ENCODE results near the gene ROBO1. TPM values are rescaled to one million over a fixed set of nuclear protein-coding genes. Genes with fewer than 3 reads are reported as not detected.
"Not testable (repeated sequence)": the region's sequence is repeated elsewhere in the genome, so short reads cannot be mapped to it uniquely, and the experiment has no call there.

ROBO1 gene
- 10 to 100 TPM in 1 of 2 donors, 1 to 10 TPM in 1; 4.7 to 12.0 TPM for polyA plus RNA-seq

DNA sequence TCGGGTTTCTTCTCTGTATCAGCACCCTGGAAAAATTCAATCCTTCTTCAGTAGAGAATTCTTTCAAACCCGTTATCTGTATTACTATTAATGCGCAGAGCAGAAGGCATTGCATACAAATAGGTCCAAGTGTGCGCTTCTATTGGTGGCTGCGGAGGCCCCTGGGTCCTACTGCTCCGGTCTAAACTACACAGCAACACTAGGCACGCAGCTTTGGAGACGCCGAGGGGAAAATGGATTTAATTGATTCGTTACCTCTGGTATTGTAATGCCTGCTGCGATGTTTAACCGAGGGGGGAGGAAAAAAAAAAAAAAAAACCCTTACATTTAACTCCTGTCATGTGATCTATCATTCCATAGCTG lies at the start of gene ROBO1:
Gene ROBO1, minus strand, starts transcription at position 94 of the 363 bp plus-strand sequence.
- H3K4me1 ChIP-seq (ENCODE audit: control insufficient read depth in 2 of 2, insufficient read depth in 2 of 2, low read length in 1 of 2) = no peaks in the 10 kb centered on the region
- H3K9me3 ChIP-seq (ENCODE audit: control insufficient read depth in 2 of 2, insufficient read depth in 1 of 2, low read depth in 1 of 2, low read length in 1 of 2) = peaks cover 2% of the 10 kb centered on the region in 2 donors
- no peaks in the 10 kb centered on the region for H3K36me3 ChIP-seq (ENCODE audit: control insufficient read depth in 2 of 2, insufficient read depth in 2 of 2, low read length in 1 of 2)
- H3K27me3 ChIP-seq (ENCODE audit: control insufficient read depth in 1 of 2, insufficient read depth in 2 of 2, low read length in 2 of 2) = no peaks in the 10 kb centered on the region
- no peak within 1 kb of the TSS for H3K27ac ChIP-seq (ENCODE audit: low read depth in 2 of 2, low read length in 1 of 2)
- WGBS, 2 donors = 5 to 6% methylated on average over 12 of the region's 12 CpGs
- no peak within 1 kb of the TSS for H3K4me3 ChIP-seq (ENCODE audit: low read depth in 1 of 2, low read length in 2 of 2)

DNA sequence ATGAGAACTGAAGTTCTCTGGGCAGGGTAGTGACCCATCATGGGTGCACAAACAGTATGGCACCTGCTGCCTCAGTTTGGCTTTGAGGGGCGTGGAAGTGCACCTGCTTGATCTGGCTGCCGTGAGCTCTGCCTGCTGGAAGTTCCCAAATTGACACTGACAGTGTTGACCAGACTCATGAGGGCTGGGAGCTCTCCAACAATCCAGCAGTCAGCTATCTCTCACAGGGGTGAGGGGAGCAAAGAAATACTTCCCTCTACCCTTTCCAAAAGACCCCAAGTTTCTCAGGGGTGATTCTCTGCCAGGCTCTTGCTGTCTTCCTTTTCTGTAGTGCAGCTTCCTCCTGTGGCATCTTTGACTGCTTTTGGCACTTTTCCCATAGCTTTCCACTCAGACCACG lies 49.4 kb upstream of the ROBO1 start:
- no peak overlapping the region for H3K4me3 ChIP-seq (ENCODE audit: low read depth in 1 of 2, low read length in 2 of 2)
- 55 to 62% methylated on average over 3 of the region's 3 CpGs for WGBS, 2 donors

DNA sequence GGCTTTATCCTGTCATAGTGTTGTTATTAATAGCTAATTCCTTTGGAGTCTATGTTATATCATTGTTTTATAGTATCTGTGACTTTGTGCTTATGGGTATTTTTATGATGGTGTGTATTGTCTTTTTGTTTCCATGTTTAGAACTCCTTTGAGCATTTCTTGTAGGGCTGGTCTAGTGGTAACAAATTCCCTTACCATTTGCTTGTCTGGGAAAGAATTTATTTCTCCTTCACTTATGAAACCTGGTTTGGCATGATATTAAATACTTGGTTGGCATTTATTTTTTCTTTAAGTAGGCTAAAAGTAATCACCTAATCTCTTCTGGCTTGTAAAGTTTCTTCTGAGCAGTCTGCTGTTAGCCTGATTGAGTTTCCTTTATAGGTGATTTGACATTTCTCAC lies 47.7 kb upstream of the ROBO1 start:
- Histone ChIP-seq H3K27me3 (ENCODE audit: control insufficient read depth in 1 of 2, insufficient read depth in 2 of 2, low read length in 2 of 2) (no peaks in the 10 kb centered on the region), H3K4me3 (ENCODE audit: low read depth in 1 of 2, low read length in 2 of 2) (no peak overlapping the region), H3K9me3 (ENCODE audit: control insufficient read depth in 2 of 2, insufficient read depth in 1 of 2, low read depth in 1 of 2, low read length in 1 of 2) (no peaks in the 10 kb centered on the region), H3K36me3 (ENCODE audit: control insufficient read depth in 2 of 2, insufficient read depth in 2 of 2, low read length in 1 of 2) (no peaks in the 10 kb centered on the region), H3K27ac (ENCODE audit: low read depth in 2 of 2, low read length in 1 of 2) (no peak overlapping the region), H3K4me1 (ENCODE audit: control insufficient read depth in 2 of 2, insufficient read depth in 2 of 2, low read length in 1 of 2) (no peaks in the 10 kb centered on the region)

More for the DNA sequence above, 49.4 kb upstream of the ROBO1 start:
- Histone ChIP-seq H3K36me3 (ENCODE audit: control insufficient read depth in 2 of 2, insufficient read depth in 2 of 2, low read length in 1 of 2) (no peaks in the 10 kb centered on the region), H3K27me3 (ENCODE audit: control insufficient read depth in 1 of 2, insufficient read depth in 2 of 2, low read length in 2 of 2) (no peaks in the 10 kb centered on the region), H3K4me1 (ENCODE audit: control insufficient read depth in 2 of 2, insufficient read depth in 2 of 2, low read length in 1 of 2) (no peaks in the 10 kb centered on the region), H3K27ac (ENCODE audit: low read depth in 2 of 2, low read length in 1 of 2) (no peak overlapping the region), H3K9me3 (ENCODE audit: control insufficient read depth in 2 of 2, insufficient read depth in 1 of 2, low read depth in 1 of 2, low read length in 1 of 2) (no peaks in the 10 kb centered on the region)

DNA sequence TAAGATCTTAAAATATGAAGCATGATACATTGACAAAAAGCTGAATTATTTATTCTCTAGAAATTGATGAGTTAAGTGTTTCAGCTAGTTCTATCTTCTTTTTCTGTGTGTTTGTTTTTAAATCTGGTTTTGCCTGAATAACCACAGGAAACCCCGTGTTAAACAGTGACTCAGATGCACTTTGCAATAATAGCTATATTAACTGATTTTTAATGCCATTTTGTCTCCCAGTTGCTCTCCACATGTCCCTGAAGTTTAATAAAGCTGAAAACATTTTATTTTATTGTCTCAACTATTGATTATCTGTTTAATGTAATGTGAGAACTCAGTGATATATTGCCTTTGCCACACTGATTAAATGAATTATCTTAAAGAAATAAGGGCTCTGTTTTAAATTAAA lies 42.8 kb upstream of the ROBO1 start:
- no peaks in the 10 kb centered on the region for H3K27me3 ChIP-seq (ENCODE audit: control insufficient read depth in 1 of 2, insufficient read depth in 2 of 2, low read length in 2 of 2)
- no peaks in the 10 kb centered on the region for H3K36me3 ChIP-seq (ENCODE audit: control insufficient read depth in 2 of 2, insufficient read depth in 2 of 2, low read length in 1 of 2)
- H3K4me1 ChIP-seq (ENCODE audit: control insufficient read depth in 2 of 2, insufficient read depth in 2 of 2, low read length in 1 of 2) = no peaks in the 10 kb centered on the region
- no peak overlapping the region for H3K4me3 ChIP-seq (ENCODE audit: low read depth in 1 of 2, low read length in 2 of 2)
- no peaks in the 10 kb centered on the region for H3K9me3 ChIP-seq (ENCODE audit: control insufficient read depth in 2 of 2, insufficient read depth in 1 of 2, low read depth in 1 of 2, low read length in 1 of 2)
- WGBS, 2 donors = 15 to 17% methylated on average over 1 of the region's 1 CpG
- H3K27ac ChIP-seq (ENCODE audit: low read depth in 2 of 2, low read length in 1 of 2) = no peak overlapping the region

DNA sequence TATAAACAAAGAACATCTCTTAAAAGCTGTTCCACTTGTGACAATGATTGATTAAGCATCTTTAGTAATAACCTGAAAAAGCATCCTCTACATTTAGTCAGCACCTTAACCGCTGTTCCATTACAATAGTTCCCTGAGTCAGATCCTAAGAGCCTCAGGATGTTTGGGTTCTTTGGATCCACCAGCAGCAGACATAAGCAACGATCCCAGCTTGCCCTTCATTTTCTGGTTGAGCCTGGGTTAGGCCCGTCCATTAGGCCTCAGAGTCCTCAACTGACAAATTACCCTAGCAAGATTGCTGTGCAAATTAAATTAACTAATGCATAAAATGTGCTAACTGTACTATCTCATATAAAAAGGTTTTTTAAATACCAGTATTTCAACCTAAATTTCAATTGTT lies 42.3 kb upstream of the ROBO1 start:
- Histone ChIP-seq H3K27ac (ENCODE audit: low read depth in 2 of 2, low read length in 1 of 2) (no peak overlapping the region), H3K4me1 (ENCODE audit: control insufficient read depth in 2 of 2, insufficient read depth in 2 of 2, low read length in 1 of 2) (no peaks in the 10 kb centered on the region), H3K36me3 (ENCODE audit: control insufficient read depth in 2 of 2, insufficient read depth in 2 of 2, low read length in 1 of 2) (no peaks in the 10 kb centered on the region), H3K27me3 (ENCODE audit: control insufficient read depth in 1 of 2, insufficient read depth in 2 of 2, low read length in 2 of 2) (no peaks in the 10 kb centered on the region), H3K9me3 (ENCODE audit: control insufficient read depth in 2 of 2, insufficient read depth in 1 of 2, low read depth in 1 of 2, low read length in 1 of 2) (no peaks in the 10 kb centered on the region), H3K4me3 (ENCODE audit: low read depth in 1 of 2, low read length in 2 of 2) (no peak overlapping the region)
- 75 to 79% methylated on average over 3 of the region's 3 CpGs for WGBS, 2 donors

DNA sequence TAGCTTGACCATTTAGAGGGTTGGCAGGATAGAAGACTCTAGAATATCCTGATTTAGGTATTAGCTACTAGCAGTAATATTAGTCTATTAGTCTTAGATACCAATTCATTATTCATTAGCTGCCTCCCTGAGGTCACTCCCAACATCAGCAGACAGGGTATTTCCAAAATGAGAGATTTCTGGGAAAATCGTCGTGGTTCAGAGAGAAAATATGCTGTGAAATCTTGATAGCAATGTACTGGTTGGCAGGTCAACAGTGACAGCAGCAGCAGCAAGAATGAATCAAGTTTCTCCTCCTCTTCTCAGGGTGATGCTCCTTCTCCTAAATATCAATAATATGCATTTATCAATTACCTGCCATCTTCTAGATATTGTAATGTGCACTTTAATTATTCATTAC lies 41.3 kb upstream of the ROBO1 start:
- WGBS, 2 donors = 66 to 73% methylated on average over 2 of the region's 2 CpGs
- Histone ChIP-seq H3K27me3 (ENCODE audit: control insufficient read depth in 1 of 2, insufficient read depth in 2 of 2, low read length in 2 of 2) (no peaks in the 10 kb centered on the region), H3K4me3 (ENCODE audit: low read depth in 1 of 2, low read length in 2 of 2) (no peak overlapping the region), H3K4me1 (ENCODE audit: control insufficient read depth in 2 of 2, insufficient read depth in 2 of 2, low read length in 1 of 2) (no peaks in the 10 kb centered on the region), H3K36me3 (ENCODE audit: control insufficient read depth in 2 of 2, insufficient read depth in 2 of 2, low read length in 1 of 2) (no peaks in the 10 kb centered on the region), H3K27ac (ENCODE audit: low read depth in 2 of 2, low read length in 1 of 2) (no peak overlapping the region), H3K9me3 (ENCODE audit: control insufficient read depth in 2 of 2, insufficient read depth in 1 of 2, low read depth in 1 of 2, low read length in 1 of 2) (no peaks in the 10 kb centered on the region)

DNA sequence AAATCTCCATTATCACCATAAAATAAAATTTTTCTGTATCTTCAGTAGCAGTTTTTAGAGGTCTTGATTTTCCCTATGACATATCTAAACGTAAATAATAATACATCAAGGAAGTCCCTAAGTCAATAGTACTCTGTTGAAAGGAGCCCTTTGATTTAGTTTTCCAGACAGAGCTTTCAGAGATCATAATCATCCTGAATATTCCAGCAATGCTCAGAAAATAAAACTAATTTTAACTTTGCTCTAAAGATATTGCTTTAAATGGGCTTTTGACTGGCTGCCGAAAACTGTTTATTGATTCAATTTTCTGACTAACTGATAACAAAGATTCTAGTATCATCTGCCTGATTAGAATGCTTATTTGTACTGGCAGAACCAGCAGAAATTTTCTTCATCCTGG lies 40.7 kb upstream of the ROBO1 start:
- H3K36me3 ChIP-seq (ENCODE audit: control insufficient read depth in 2 of 2, insufficient read depth in 2 of 2, low read length in 1 of 2) = no peaks in the 10 kb centered on the region
- no peak overlapping the region for H3K4me3 ChIP-seq (ENCODE audit: low read depth in 1 of 2, low read length in 2 of 2)
- no peak overlapping the region for H3K27ac ChIP-seq (ENCODE audit: low read depth in 2 of 2, low read length in 1 of 2)
- WGBS, 2 donors = 47 to 57% methylated on average over 2 of the region's 2 CpGs
- H3K9me3 ChIP-seq (ENCODE audit: control insufficient read depth in 2 of 2, insufficient read depth in 1 of 2, low read depth in 1 of 2, low read length in 1 of 2) = no peaks in the 10 kb centered on the region
- no peaks in the 10 kb centered on the region for H3K4me1 ChIP-seq (ENCODE audit: control insufficient read depth in 2 of 2, insufficient read depth in 2 of 2, low read length in 1 of 2)
- no peaks in the 10 kb centered on the region for H3K27me3 ChIP-seq (ENCODE audit: control insufficient read depth in 1 of 2, insufficient read depth in 2 of 2, low read length in 2 of 2)

DNA sequence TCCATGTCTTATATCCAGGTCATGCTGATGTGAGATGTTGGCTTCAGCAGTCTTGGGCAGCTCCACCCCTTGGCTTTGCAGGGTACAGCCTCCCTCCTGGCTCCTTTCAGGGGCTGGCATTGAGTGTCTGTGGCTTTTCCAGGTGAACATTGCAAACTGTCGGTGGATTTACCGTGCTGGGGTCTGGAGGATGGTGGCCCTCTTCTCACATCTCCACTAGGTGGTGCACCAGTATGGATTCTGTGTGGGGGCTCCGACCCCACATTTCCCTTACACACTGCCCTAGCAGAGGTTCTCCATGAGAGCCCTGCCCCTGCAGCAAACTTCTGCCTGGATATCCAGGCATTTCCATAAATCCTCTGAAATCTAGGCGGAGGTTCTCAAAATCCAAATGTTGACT lies 22.4 kb upstream of the ROBO1 start:
- not testable (repeated sequence) for H3K4me3 ChIP-seq (ENCODE audit: low read depth in 1 of 2, low read length in 2 of 2)
- 79 to 86% methylated on average over 4 of the region's 4 CpGs for WGBS, 2 donors

DNA sequence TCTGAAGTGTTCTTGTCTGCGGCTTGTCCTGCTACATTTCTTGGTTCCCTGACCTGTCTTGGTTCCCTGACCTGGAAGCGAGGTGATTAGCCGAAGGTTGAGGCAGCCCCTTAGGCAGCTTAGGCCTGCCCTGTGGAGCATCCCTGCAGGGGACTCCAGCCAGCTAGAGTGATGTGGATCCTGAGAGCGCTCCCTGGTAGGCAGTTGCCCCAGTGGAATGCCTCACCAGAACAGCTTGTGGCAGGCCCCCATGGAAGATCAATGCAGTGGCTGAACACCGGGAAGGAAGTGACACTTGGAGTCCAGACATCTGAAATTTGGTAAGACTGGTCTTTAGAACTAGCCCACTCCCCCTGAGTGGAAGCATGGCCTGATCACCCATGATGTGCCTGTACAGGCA lies 5.5 kb upstream of the ROBO1 start:
- no peak overlapping the region for H3K4me3 ChIP-seq (ENCODE audit: low read depth in 1 of 2, low read length in 2 of 2)
- no peaks in the 10 kb centered on the region for H3K36me3 ChIP-seq (ENCODE audit: control insufficient read depth in 2 of 2, insufficient read depth in 2 of 2, low read length in 1 of 2)
- no peak overlapping the region for H3K27ac ChIP-seq (ENCODE audit: low read depth in 2 of 2, low read length in 1 of 2)
- no peaks in the 10 kb centered on the region for H3K4me1 ChIP-seq (ENCODE audit: control insufficient read depth in 2 of 2, insufficient read depth in 2 of 2, low read length in 1 of 2)
- H3K27me3 ChIP-seq (ENCODE audit: control insufficient read depth in 1 of 2, insufficient read depth in 2 of 2, low read length in 2 of 2) = no peaks in the 10 kb centered on the region
- H3K9me3 ChIP-seq (ENCODE audit: control insufficient read depth in 2 of 2, insufficient read depth in 1 of 2, low read depth in 1 of 2, low read length in 1 of 2) = no peaks in the 10 kb centered on the region
- WGBS, 2 donors = 90 to 92% methylated on average over 5 of the region's 5 CpGs

More for the DNA sequence above, 22.4 kb upstream of the ROBO1 start:
- not testable (repeated sequence) for H3K36me3 ChIP-seq (ENCODE audit: control insufficient read depth in 2 of 2, insufficient read depth in 2 of 2, low read length in 1 of 2); H3K9me3 ChIP-seq (ENCODE audit: control insufficient read depth in 2 of 2, insufficient read depth in 1 of 2, low read depth in 1 of 2, low read length in 1 of 2); H3K27ac ChIP-seq (ENCODE audit: low read depth in 2 of 2, low read length in 1 of 2); H3K4me1 ChIP-seq (ENCODE audit: control insufficient read depth in 2 of 2, insufficient read depth in 2 of 2, low read length in 1 of 2); H3K27me3 ChIP-seq (ENCODE audit: control insufficient read depth in 1 of 2, insufficient read depth in 2 of 2, low read length in 2 of 2)

DNA sequence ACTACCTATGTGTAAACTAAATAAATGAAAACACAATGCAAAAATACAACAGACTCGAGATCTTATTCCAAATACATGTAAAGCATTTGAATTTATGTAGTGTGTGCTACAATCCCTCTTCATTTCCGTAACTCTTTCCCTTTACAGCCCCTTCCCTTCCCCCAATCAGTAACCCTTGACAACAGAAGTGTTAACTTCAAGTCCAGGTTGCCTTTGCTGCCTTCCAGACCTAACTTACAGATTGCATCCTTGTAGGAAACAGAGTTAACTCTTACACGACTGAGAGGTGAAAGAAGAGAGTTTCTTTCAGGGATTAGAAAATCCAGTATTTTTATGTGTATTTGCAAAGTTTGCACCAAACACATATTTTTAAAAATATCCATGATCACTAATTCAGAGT lies 1.4 kb upstream of the ROBO1 start:
- no peaks in the 10 kb centered on the region for H3K36me3 ChIP-seq (ENCODE audit: control insufficient read depth in 2 of 2, insufficient read depth in 2 of 2, low read length in 1 of 2)
- no peak overlapping the region for H3K27ac ChIP-seq (ENCODE audit: low read depth in 2 of 2, low read length in 1 of 2)
- H3K4me1 ChIP-seq (ENCODE audit: control insufficient read depth in 2 of 2, insufficient read depth in 2 of 2, low read length in 1 of 2) = no peaks in the 10 kb centered on the region
- no peak overlapping the region for H3K4me3 ChIP-seq (ENCODE audit: low read depth in 1 of 2, low read length in 2 of 2)
- H3K9me3 ChIP-seq (ENCODE audit: control insufficient read depth in 2 of 2, insufficient read depth in 1 of 2, low read depth in 1 of 2, low read length in 1 of 2) = peaks cover 2% of the 10 kb centered on the region in 2 donors
- no peaks in the 10 kb centered on the region for H3K27me3 ChIP-seq (ENCODE audit: control insufficient read depth in 1 of 2, insufficient read depth in 2 of 2, low read length in 2 of 2)
- WGBS, 2 donors = 38 to 44% methylated on average over 3 of the region's 3 CpGs

Measured in esophagus (tissue), 2 donors.